Measurements from ENCODE around the gene CCDC170.

The CCDC170 gene

GRCh38 chr6:151670116-151670515 is 176.3 kb downstream of the CCDC170 start:
- in situ Hi-C loops (cut with MboI; ENCODE audit: low pct_unique_long_range_greater_than_20kb, low sequenced_read_pairs, unreplicated experiment): no loop called here
- no peak for TF ChIP-seq CTCF (IDR thresholded peaks at IDR 0.05; ENCODE audit: extremely low read depth, insufficient read depth, missing control alignments)
- DNase-seq (ENCODE audit: low spot score): no peak

All from GM13977 (cell line).